Heart right ventricle (tissue), 16 donors: Measurements from ENCODE around the gene COX7A2. TPM values are rescaled to one million over a fixed set of nuclear protein-coding genes. Genes with fewer than 3 reads are reported as not detected.

ENCODE experiments used
- ATAC-seq, 8 donors: fragments of 200-7000 bp; cut with Tn5 transposase; one replicate each; pipeline ENCODE4 v1.9.1; 2020; ENCODE audit warnings: mild to moderate bottlenecking in 8 of 8, moderate library complexity in 8 of 8, moderate number of reproducible peaks in 1 of 8
- DNase-seq, 2 donors: peaks; one replicate each; pipeline ENCODE4 v3.0.0-alpha.2; 2020
- H3K27ac ChIP-seq, 10 donors: fragments of 200-600 bp; sonication (generic) in 2 of 10; one replicate each; pipeline versions ENCODE4 v1.5.0 to v1.8.0; 2020 to 2022; ENCODE audit warnings: mild to moderate bottlenecking in 3 of 10
- H3K27me3 ChIP-seq, 7 donors: fragments of 200-600 bp; one replicate each; pipeline ENCODE4 v1.8.0; 2021 to 2022; ENCODE audit warnings: mild to moderate bottlenecking in 2 of 7
- H3K36me3 ChIP-seq, 9 donors: fragments of 200-600 bp; sonication (generic) in 1 of 9; one replicate each; pipeline versions ENCODE4 v1.5.0 to v1.8.0; 2020 to 2022; ENCODE audit warnings: mild to moderate bottlenecking in 2 of 9
- H3K4me1 ChIP-seq, 9 donors: fragments of 200-600 bp; sonication (generic) in 1 of 9; one replicate each; pipeline versions ENCODE4 v1.5.0 to v1.8.0; 2020 to 2022; ENCODE audit warnings: mild to moderate bottlenecking in 4 of 9
- H3K4me3 ChIP-seq, 10 donors: fragments of 200-600 bp; sonication (generic) in 2 of 10; one replicate each; pipeline versions ENCODE4 v1.5.0 to v1.8.0; 2020 to 2022; ENCODE audit warnings: mild to moderate bottlenecking in 7 of 10, moderate library complexity in 2 of 10
- H3K9me3 ChIP-seq, 11 donors: fragments of 200-600 bp in 10 of 11; sonication (generic) in 2 of 11; one replicate each; pipeline versions ENCODE4 v1.5.0 to v1.8.0; 2013 to 2022; ENCODE audit warnings: mild to moderate bottlenecking in 2 of 11, control low read depth in 1 of 11, moderate library complexity in 1 of 11
- WGBS, 2 donors: extraction: QIAGEN DNeasy Blood & Tissue Kit; methylation state at CpG; one replicate each; pipeline ENCODE4 v1.1.7; 2013; ENCODE audit warnings: inconsistent platforms in 1 of 2; 5-methylcytosine and 5-hydroxymethylcytosine counted together
- intact Hi-C, 10 donors: fragments of 100-400 bp; cut with DNase I; formaldehyde crosslinking; loops; one replicate each; pipeline versions ENCODE4 v1.11.1 to v1.14.2; 2022
- polyA plus RNA-seq, 2 donors: library from polyadenylated mRNA; stranded (reverse); fragments of 200-250 nt; gene quantifications; one replicate each; pipeline ENCODE4 v1.2.3, GENCODE V29; 2013
- total RNA-seq, 10 donors: library from RNA; stranded (reverse); fragmentation: NEBNext Ultra II Directional in 3 of 10; extraction: Animal tissue kit (Norgen Biotek cat#: 25700) in 3 of 10; gene quantifications; one replicate each; pipeline versions ENCODE4 v1.2.1 to v1.2.4, GENCODE V29; 2021 to 2023
- TF ChIP-seq, protein P1 (sequence below), 9 donors: fragments of 200-600 bp; sonication (generic) in 2 of 9; IDR thresholded peaks; one replicate each; pipeline versions ENCODE4 v1.5.0 to v1.8.0; 2021 to 2022; ENCODE audit warnings: antibody characterized with exemption in 9 of 9, mild to moderate bottlenecking in 5 of 9, moderate library complexity in 1 of 9
- donor health status: Arrhythmogenic right ventricular cardiomyopathy.
- donor health status: ischemic (EF 13 %, LVEDD 7.1; RV severe dilation, severe dysfunction).
- donor health status: healthy with polysubstance abuse.
- donor health status: DM: no; HTN: yes; CAD: no.
- donor health status: DM: no; HTN: no; CAD: no.
- donor health status: ischemic (EF 25% LVEDD 6.9; RV normal size, moderate dysfunction).
- donor health status: ischemic (EF 25% LVEDD 5.7; RV mildly dilated, moderate dysfunction).
- donor health status: healthy.
- donor health status: DM: yes; HTN: yes; CAD: no.
- donor health status: Ischemic cardiomyopathy.
- donor health status: ischemic (EF 35%, LVEDD 5.7; RV mildly dilated, moderate dysfunction).
- donor health status: nonischemic (EF 11% LVEDD 7.7; RV severe dilation, severe dysfunction).
- donor health status: DM: yes; HTN: yes; CAD: no.
- donor health status: PGD.
- donor health status: ischemic (EF 29% LVEDD 5.4; RV normal size, mild dysfunction).
- donor health status: nonischemic (EF 23%, LVEDD 6.1; RV moderate dilation, normal function).

COX7A2 gene
- total and polyA plus RNA-seq, 12 donors: 661 to 1,205 (median 1,086) TPM

DNA sequence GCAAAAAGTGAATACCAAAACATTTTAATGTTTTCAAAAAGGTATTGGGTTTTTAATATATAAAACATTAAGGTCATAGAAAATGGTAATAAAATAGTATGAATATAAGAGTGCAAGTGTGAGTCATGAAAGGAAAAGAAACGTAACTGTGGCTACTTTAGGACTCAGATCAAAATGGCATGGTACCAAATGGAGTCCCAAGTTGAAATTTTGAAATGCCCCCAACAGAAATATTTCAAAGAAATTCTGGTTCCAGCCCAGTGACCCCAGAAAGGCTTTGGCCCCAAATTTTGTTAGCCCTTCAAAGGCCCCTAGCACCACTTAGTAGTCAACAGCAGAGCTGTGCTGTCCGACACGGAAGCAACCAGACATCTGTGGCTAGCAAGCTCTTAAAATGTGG is 43.7 kb downstream of the COX7A2 start:
- peaks cover 0 to 23% (median 11%) of the 10 kb centered on the region in 9 donors for H3K4me1 ChIP-seq
- intact Hi-C loops: loop anchor here in 7 of 10 donors (5.0 to 10.0 kb wide), 9 partner anchors 305 to 1525 kb away; no protein-coding TSS in a partner anchor
- DNase-seq: no peak
- H3K27ac ChIP-seq: peak overlapping the region in 2 of 10 donors; percentile 10 to 11
- TF ChIP-seq, protein P1, sequence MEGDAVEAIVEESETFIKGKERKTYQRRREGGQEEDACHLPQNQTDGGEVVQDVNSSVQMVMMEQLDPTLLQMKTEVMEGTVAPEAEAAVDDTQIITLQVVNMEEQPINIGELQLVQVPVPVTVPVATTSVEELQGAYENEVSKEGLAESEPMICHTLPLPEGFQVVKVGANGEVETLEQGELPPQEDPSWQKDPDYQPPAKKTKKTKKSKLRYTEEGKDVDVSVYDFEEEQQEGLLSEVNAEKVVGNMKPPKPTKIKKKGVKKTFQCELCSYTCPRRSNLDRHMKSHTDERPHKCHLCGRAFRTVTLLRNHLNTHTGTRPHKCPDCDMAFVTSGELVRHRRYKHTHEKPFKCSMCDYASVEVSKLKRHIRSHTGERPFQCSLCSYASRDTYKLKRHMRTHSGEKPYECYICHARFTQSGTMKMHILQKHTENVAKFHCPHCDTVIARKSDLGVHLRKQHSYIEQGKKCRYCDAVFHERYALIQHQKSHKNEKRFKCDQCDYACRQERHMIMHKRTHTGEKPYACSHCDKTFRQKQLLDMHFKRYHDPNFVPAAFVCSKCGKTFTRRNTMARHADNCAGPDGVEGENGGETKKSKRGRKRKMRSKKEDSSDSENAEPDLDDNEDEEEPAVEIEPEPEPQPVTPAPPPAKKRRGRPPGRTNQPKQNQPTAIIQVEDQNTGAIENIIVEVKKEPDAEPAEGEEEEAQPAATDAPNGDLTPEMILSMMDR (IDR thresholded peaks at IDR 0.05): no peak
- H3K9me3 ChIP-seq: peaks cover 0 to 5% (median 0%) of the 10 kb centered on the region in 11 donors
- WGBS, 2 donors: 81 to 87% methylated on average over 3 of the region's 3 CpGs
- peaks cover 0 to 59% (median 29%) of the 10 kb centered on the region in 7 donors for H3K27me3 ChIP-seq
- H3K4me3 ChIP-seq: no peak overlapping the region
- no peak for ATAC-seq
- H3K36me3 ChIP-seq: no peaks in the 10 kb centered on the region

DNA sequence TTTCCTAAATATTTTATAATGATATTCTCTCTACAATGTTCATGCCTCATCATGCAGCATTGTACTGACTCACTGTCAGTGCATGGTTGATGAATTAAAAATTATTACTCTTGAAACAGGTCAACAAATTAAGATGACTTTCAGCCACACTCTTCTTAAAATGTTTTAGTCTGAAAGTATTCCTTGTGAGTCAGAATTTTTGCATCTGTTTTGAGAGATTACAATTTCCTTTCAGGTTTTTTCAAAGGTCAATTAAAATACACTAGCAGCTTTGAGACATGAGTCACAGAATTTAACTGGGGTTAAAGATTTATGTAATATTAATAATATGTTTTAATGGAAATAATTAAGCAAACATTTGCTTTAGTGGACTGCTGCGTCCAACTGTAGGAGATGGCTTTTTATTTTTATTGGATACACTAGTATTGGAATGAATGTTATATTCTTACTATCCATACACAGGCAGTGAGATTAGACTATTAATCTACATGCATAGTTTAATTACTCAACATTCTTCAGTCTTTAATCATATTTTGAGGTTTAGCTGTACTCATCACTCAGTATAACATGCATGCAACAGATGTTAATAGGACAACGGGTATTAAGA is 47.4 kb downstream of the COX7A2 start:
- Histone ChIP-seq H3K9me3 (peaks cover 0 to 5% (median 0%) of the 10 kb centered on the region in 11 donors), H3K4me3 (no peak overlapping the region), H3K4me1 (peaks cover 0 to under 1% (median 0%) of the 10 kb centered on the region in 9 donors), H3K27me3 (peaks cover 0 to 27% (median 7%) of the 10 kb centered on the region in 7 donors), H3K27ac (no peak overlapping the region), H3K36me3 (peaks cover 0 to 8% (median 0%) of the 10 kb centered on the region in 9 donors)
- TF ChIP-seq, protein P1 (IDR thresholded peaks at IDR 0.05): no peak
- ATAC-seq (no peak), DNase-seq (no peak)
- 41 to 68% methylated on average over 2 of the region's 2 CpGs for WGBS, 2 donors
- intact Hi-C loops: no loop called here

DNA sequence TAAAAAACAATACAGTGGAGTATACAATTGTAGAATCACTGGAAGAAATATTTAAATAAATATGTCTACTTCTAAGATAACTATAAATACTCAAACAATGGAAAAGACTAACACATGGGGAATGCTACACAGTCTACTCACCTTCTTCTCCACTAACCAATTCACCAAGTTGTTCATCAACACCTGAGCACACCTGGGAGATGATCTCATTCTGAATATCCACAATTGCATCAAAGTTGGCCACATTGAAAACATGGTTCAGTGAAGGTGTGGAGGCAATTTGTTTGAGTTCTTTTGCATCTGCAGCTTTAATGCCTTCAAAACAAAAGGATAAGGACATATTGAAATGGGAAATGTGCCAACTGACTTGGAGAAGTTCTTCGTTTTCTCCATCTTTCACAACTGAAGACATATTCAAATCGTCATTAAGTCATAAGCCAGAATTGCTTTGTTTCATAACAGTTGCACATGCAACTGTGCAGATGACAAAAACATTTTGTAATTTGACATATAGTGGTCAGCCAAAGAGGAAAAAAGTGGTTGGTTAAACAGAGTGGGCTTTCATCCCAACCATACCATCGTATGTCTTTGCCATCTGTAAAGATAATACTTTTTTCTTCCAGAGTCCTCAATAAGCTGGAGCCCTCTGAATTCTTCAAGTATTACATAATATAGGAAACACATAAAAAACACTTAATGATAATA is 55.2 kb downstream of the COX7A2 start:
- TF ChIP-seq, protein P1 (IDR thresholded peaks at IDR 0.05): no peak
- Histone ChIP-seq H3K9me3 (peaks cover 0 to 10% (median 0%) of the 10 kb centered on the region in 11 donors), H3K27me3 (peaks cover 0 to 3% (median 0%) of the 10 kb centered on the region in 7 donors), H3K27ac (no peak overlapping the region), H3K4me1 (no peaks in the 10 kb centered on the region), H3K36me3 (peaks cover 0 to 37% (median 0%) of the 10 kb centered on the region in 9 donors), H3K4me3 (no peak overlapping the region)
- ATAC-seq: no peak
- no peak for DNase-seq
- intact Hi-C loops: no loop called here
- 48 to 54% methylated on average over 3 of the region's 3 CpGs for WGBS, 2 donors

Other genes with a start within 250 kb of the COX7A2 start
- 10 to 100 TPM; 10.5 to 27.0 (median 19.0) TPM for gene COL12A1, start 37.7 kb downstream of the COX7A2 start, total RNA-seq
- gene COL12A1, start 37.7 kb downstream of the COX7A2 start, polyA plus RNA-seq: 1 to 10 TPM; 5.7 to 6.2 TPM
- gene TMEM30A, start 41.0 kb upstream of the COX7A2 start, total RNA-seq: 10 to 100 TPM; 42.6 to 68.0 (median 55.9) TPM
- gene TMEM30A, start 41.0 kb upstream of the COX7A2 start, polyA plus RNA-seq: 10 to 100 TPM; 28.7 to 32.7 TPM
- gene FILIP1, start 250.0 kb upstream of the COX7A2 start, total RNA-seq: 100 to 1,000 TPM; 112 to 269 (median 205) TPM
- gene FILIP1, start 250.0 kb upstream of the COX7A2 start, polyA plus RNA-seq: 10 to 100 TPM; 16.8 to 73.2 TPM